T-helper 22 cell (primary cell): ENCODE data around the gene MTERF2.
A peak's percentile ranks its signal among the peaks of the same experiment; 100 is the strongest.

Source experiments
- DNase-seq: peaks from one replicate; pipeline ENCODE4 v3.0.0-alpha.2; 2020; ENCODE audit warnings: low read depth

Gene MTERF2

DNA sequence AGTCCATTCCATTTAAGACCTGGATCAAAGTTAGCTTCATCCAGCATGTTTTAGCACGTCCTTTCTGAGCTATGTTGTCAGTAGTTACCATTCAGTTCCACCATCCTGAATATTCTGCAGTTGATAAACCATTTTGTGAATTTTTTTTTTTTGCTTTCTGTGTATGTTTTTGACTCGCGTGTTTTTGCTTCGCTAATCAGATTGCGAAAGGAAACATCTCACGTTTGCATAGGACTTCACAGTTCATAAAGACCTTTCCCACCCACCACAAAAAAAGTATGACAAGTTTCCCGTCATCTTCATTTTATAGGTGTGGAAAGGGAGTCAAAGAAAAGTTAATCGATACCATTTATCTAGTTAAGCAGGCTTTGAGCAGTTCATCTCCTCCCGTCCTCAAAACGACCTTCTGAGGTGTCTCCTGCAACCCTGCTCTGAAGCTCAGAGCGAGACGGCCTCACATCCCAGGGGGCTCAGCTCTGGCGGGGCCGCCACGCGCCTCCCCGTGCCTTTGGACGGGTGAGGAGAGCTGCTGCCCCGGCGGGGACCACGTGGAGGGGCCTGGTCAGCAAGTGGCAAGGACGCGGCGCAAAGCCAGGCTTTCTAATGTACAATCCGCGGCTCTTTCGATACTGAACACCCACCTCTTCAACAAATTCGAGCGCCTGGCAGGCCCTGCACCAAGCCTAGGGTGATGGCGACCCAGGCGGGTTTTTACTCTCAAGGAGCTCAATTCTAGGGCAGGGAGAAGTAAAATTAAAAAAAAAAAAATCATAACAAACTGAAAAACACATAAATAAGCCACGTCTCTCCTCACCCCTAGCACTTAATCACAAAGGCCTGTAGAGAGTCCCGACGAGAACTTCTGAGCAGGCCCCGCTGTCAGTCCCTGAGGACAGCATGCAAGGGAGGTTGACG lies 32.2 kb downstream of the MTERF2 start:
- peak; percentile 1 for DNase-seq

DNA sequence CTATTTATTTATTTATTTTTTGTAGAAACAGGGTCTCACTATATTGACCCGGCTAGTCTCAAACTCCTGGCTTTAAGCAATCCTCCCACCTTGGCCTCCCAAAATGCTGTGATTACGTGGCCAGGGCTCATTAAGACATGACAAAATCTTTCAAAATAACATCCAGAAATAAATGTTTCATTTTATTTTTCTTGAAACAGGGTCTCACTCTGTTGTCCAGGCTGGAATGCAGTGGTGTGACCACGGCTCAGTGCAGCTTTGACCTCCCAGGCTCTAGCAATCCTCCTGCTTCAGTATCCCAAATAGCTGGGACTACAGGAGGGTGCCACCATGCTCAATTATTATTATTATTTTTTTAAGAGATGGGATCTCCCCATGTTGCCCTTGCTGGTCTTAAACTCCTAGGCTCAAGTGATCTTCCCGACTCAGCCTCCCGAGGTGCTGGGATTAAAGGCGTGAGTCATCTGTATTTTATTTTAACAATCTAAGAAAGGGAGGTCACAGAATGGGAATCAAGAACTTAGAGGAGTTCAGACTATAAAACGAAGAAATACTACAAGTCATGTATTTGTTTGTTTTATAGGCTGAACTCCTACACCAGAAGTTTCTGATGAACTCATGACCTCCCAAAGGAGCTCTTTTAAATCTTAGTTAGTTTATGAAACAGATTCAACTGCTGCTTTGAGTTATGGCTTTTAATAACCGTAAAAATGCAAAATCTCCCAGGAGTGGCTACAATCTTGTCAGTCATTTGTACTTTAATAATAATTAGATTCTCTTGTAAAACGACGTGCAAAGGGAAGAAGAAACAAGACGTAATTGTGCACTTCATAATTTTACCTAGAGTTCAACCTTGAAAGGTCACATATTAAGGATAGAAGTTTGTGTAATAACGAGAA lies 33.3 kb downstream of the MTERF2 start:
- no peak for DNase-seq

DNA sequence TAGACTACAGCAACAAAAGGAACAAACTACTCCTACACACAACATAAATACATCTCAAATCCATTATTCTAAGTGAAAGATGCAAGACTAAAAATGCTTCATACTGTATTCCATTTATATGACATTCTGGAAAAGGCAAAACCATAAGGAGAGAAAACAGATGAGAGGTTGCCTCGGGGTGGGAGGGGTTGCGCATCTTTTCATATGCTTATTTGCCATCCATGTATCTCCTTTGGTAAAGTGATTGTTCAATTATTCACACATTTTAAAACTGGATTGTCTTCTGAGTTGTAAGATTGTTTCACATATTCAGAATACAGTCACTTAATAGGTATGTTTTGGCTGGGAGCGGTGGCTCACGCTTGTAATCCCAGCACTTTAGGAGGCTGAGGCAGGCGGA lies 36.4 kb downstream of the MTERF2 start:
- DNase-seq = no peak

DNA sequence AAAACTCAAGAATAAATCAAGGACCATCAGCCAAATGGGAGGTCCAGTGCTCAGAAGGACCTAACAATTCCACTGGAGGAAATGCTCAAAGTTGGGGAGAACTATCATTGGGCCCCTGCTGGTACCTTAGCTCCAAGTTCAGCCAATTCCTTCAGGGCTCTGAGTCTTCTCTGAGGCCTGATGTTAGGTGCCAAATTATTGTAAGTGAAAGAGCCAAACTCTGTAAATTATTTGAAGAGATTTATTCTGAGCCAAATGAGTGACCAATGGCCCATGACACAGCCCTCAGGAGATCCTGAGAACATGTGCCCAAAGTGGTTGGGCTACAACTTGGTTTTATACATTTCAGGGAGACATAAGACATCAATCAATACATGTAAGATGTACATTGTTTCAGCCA lies 39.5 kb downstream of the MTERF2 start:
- no peak for DNase-seq

DNA sequence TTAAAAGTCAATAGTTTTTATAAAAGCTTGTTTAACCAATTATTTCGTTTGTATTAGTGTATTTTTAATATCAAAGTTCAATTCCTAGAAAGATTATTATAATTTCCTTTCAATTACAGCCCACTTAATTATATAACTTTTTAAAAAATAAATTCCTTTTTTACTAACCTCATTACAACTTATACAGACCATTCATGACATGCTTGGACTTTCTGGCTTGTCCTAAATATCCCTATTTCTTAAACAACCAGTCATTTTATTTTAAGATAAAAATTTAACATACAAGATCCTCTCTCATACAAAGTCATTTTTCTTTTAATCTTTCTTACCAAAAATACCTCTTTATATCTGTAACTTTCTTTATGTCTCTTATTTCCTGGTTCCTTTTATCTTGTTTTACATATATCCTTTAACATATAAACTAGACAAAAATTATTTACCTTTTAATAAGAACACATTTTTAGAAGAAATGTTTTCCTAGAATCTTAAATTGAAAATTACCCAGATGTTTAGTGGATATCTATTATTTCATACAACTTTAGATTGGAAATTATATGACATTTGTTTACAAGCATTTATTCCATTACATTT lies 41.6 kb downstream of the MTERF2 start:
- DNase-seq = no peak

DNA sequence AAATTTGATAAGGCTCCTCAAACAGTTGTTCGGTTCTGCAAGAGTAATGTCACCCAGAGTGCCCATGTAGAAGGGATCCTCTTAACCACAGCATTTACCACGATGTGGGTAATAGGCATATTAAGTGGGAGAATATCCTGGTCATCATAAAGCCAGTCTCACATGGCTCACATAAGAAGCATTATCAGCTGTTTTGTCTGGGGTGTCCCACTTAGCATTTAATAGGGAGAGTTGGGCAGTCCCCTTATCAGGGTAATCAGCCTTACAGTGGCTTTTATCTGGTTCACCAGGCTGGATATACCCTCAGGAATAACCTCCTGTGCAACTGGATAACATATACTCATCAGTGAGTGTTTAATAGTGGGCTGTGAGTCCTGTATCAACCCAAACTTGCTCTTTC lies 44.2 kb downstream of the MTERF2 start:
- no peak for DNase-seq

DNA sequence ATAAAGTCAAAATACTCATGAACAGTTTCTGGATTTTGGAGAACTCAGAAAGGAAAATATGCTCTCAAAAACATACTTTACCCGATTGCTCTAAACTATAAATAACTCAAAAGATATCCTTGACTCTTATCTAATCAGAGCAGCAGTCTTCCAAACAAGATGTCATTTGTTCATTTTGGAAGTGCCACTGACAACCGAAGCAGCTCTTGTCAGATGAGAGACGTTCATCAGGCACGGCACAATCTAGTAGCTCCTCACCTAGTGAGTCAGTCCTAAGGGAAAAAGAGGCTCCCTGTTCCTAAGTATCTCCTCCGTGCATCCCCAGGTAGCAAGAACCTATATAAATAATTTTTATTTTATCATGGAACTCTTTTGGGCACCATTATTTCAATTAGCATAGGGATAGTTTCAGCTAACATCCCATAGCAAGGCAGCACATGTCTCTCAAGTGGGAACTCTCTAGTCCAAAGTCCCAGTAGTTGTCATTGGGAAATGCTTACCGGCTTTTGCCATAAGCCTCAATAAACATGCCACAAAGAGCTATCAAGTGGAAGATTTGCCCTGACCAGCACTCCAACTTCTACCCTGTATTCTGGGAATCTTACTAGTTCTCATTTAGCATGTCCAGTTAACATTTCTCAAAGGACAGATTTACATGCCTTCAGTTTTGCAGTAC lies 45.3 kb downstream of the MTERF2 start:
- DNase-seq = no peak

DNA sequence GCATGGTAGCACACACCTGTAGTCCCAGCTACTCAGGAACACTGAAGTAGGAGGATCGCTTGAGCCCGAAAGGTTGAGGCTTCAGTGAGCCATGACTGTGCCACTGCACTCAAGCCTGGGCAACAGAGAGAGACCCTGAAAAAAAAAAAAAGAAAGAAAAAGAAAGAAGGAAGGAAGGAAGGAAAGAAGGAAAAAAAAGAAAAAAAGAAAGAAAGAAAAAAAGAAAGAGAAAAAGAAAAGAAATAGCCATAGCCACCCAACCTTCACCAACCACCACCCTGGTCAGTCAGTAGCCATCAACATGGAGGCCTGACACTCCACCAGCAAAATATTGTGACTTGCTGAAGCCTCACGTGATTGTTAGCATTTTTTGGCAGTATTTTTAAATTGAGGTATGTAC lies 52.7 kb downstream of the MTERF2 start:
- DNase-seq = no peak
